Mucosa of stomach (tissue), 1 donor: ENCODE measurements around the gene FRMD4A.
"Not testable (repeated sequence)": the region's sequence is repeated elsewhere in the genome, so short reads cannot be mapped to it uniquely, and the experiment has no call there.

Source experiments
- H3K27me3 ChIP-seq: one replicate; pipeline ENCODE4 v1.7.0; 2013; ENCODE audit warnings: mild to moderate bottlenecking, low read length; ENCODE audit not compliant: control insufficient read depth, insufficient read depth
- H3K36me3 ChIP-seq: one replicate; pipeline ENCODE4 v1.7.0; 2013; ENCODE audit warnings: low read length; ENCODE audit not compliant: control insufficient read depth, insufficient read depth
- H3K4me1 ChIP-seq: one replicate; pipeline ENCODE4 v1.7.0; 2013; ENCODE audit warnings: mild to moderate bottlenecking, low read length; ENCODE audit not compliant: control insufficient read depth, insufficient read depth
- H3K4me3 ChIP-seq: one replicate; pipeline ENCODE4 v1.7.0; 2013; ENCODE audit warnings: low read length
- H3K9ac ChIP-seq: one replicate; pipeline ENCODE4 v1.7.0; 2013; ENCODE audit warnings: mild to moderate bottlenecking, low read length, moderate library complexity
- H3K9me3 ChIP-seq: one replicate; pipeline ENCODE4 v1.7.0; 2013; ENCODE audit warnings: mild to moderate bottlenecking, low read length, moderate library complexity; ENCODE audit not compliant: control insufficient read depth
- donor health status: Pancreatic carcinoma.

Gene FRMD4A

GRCh38 chr10:14244801-14245211, 85.9 kb downstream of the FRMD4A start:
- Histone ChIP-seq H3K36me3 (no peaks in the 10 kb centered on the region), H3K4me3 (no peak overlapping the region), H3K27me3 (peaks cover 7% of the 10 kb centered on the region), H3K9ac (no peak overlapping the region), H3K9me3 (no peaks in the 10 kb centered on the region), H3K4me1 (no peaks in the 10 kb centered on the region)

GRCh38 chr10:14244147-14244546, 86.6 kb downstream of the FRMD4A start:
- Histone ChIP-seq H3K36me3 (no peaks in the 10 kb centered on the region), H3K9me3 (no peaks in the 10 kb centered on the region), H3K4me1 (no peaks in the 10 kb centered on the region), H3K27me3 (peaks cover 7% of the 10 kb centered on the region), H3K4me3 (no peak overlapping the region), H3K9ac (no peak overlapping the region)

- no peaks in the 10 kb centered on the region for H3K4me1 ChIP-seq
- peaks cover 7% of the 10 kb centered on the region for H3K27me3 ChIP-seq
- H3K9me3 ChIP-seq = no peaks in the 10 kb centered on the region
- H3K9ac ChIP-seq = no peak overlapping the region
- no peaks in the 10 kb centered on the region for H3K36me3 ChIP-seq
- H3K4me3 ChIP-seq = no peak overlapping the region
These were observed 87.5 kb downstream of the FRMD4A start for GRCh38 chr10:14243221-14243620.

GRCh38 chr10:14241196-14241595, 89.5 kb downstream of the FRMD4A start:
- Histone ChIP-seq H3K9me3 (no peaks in the 10 kb centered on the region), H3K27me3 (peaks cover 7% of the 10 kb centered on the region), H3K4me3 (no peak overlapping the region), H3K4me1 (no peaks in the 10 kb centered on the region), H3K36me3 (no peaks in the 10 kb centered on the region), H3K9ac (no peak overlapping the region)

GRCh38 chr10:14240253-14241189, 90.2 kb downstream of the FRMD4A start:
- no peak overlapping the region for H3K4me3 ChIP-seq
- H3K4me1 ChIP-seq = no peaks in the 10 kb centered on the region
- H3K27me3 ChIP-seq = peaks cover 7% of the 10 kb centered on the region
- no peaks in the 10 kb centered on the region for H3K36me3 ChIP-seq
- no peak overlapping the region for H3K9ac ChIP-seq
- H3K9me3 ChIP-seq = no peaks in the 10 kb centered on the region

GRCh38 chr10:14238659-14239058, 92.1 kb downstream of the FRMD4A start:
- H3K27me3 ChIP-seq, H3K4me1 ChIP-seq, H3K36me3 ChIP-seq, H3K9me3 ChIP-seq, H3K9ac ChIP-seq, H3K4me3 ChIP-seq: not testable (repeated sequence)

GRCh38 chr10:14236341-14236740, 94.4 kb downstream of the FRMD4A start:
- Histone ChIP-seq H3K27me3 (peaks cover 7% of the 10 kb centered on the region), H3K9ac (no peak overlapping the region), H3K4me1 (no peaks in the 10 kb centered on the region), H3K36me3 (no peaks in the 10 kb centered on the region), H3K9me3 (no peaks in the 10 kb centered on the region), H3K4me3 (no peak overlapping the region)

- peaks cover 7% of the 10 kb centered on the region for H3K27me3 ChIP-seq
- H3K4me3 ChIP-seq = no peak overlapping the region
- no peaks in the 10 kb centered on the region for H3K9me3 ChIP-seq
- no peaks in the 10 kb centered on the region for H3K36me3 ChIP-seq
- no peaks in the 10 kb centered on the region for H3K4me1 ChIP-seq
- H3K9ac ChIP-seq = no peak overlapping the region
These were observed 95.0 kb downstream of the FRMD4A start for GRCh38 chr10:14235566-14236195.

GRCh38 chr10:14233566-14233965, 97.2 kb downstream of the FRMD4A start:
- Histone ChIP-seq H3K9ac (no peak overlapping the region), H3K4me1 (no peaks in the 10 kb centered on the region), H3K36me3 (no peaks in the 10 kb centered on the region), H3K27me3 (no peaks in the 10 kb centered on the region), H3K4me3 (no peak overlapping the region), H3K9me3 (no peaks in the 10 kb centered on the region)

GRCh38 chr10:14228798-14229197, 101.9 kb downstream of the FRMD4A start:
- not testable (repeated sequence) for H3K4me1 ChIP-seq, H3K4me3 ChIP-seq, H3K27me3 ChIP-seq, H3K9me3 ChIP-seq, H3K36me3 ChIP-seq, H3K9ac ChIP-seq

GRCh38 chr10:14225379-14225778, 105.3 kb downstream of the FRMD4A start:
- Histone ChIP-seq H3K4me1 (no peaks in the 10 kb centered on the region), H3K9ac (no peak overlapping the region), H3K36me3 (no peaks in the 10 kb centered on the region), H3K27me3 (no peaks in the 10 kb centered on the region), H3K9me3 (no peaks in the 10 kb centered on the region), H3K4me3 (no peak overlapping the region)

GRCh38 chr10:14220026-14220425, 110.7 kb downstream of the FRMD4A start:
- H3K9me3 ChIP-seq = no peaks in the 10 kb centered on the region
- no peak overlapping the region for H3K9ac ChIP-seq
- H3K4me1 ChIP-seq = no peaks in the 10 kb centered on the region
- H3K27me3 ChIP-seq = no peaks in the 10 kb centered on the region
- H3K4me3 ChIP-seq = no peak overlapping the region
- H3K36me3 ChIP-seq = no peaks in the 10 kb centered on the region
